Gastrocnemius medialis (tissue), 4 donors: ENCODE results near the gene SHISAL1. TPM values are rescaled to one million over a fixed set of nuclear protein-coding genes. Genes with fewer than 3 reads are reported as not detected.

Experiments
- ATAC-seq, 2 donors: fragments of 150-250 bp; one replicate each; pipeline ENCODE4 v1.9.1; 2016
- DNase-seq, 2 donors: peaks; one replicate each; pipeline ENCODE4 v3.0.0-alpha.2; 2019
- H3K27ac ChIP-seq, 4 donors: fragments of 200-600 bp; sonication (generic); 1 replicate in 1 of 4; 2 replicates in 3 of 4; pipeline ENCODE4 v1.5.1; 2016 to 2018; ENCODE audit warnings: mild to moderate bottlenecking in 2 of 4, moderate library complexity in 1 of 4
- H3K27me3 ChIP-seq, 3 donors: fragments of 200-600 bp; sonication (generic) in 2 of 3; 1 replicate in 1 of 3; 2 replicates in 2 of 3; pipeline versions ENCODE4 v1.5.1 to v1.6.0; 2016 to 2019; ENCODE audit warnings: mild to moderate bottlenecking in 1 of 3, moderate library complexity in 1 of 3
- H3K36me3 ChIP-seq, 2 donors: fragments of 200-600 bp; sonication (generic) in 1 of 2; one replicate each; pipeline ENCODE4 v1.5.1; 2017 to 2018
- H3K4me1 ChIP-seq, 2 donors: fragments of 200-600 bp; sonication (generic) in 1 of 2; one replicate each; pipeline ENCODE4 v1.5.1; 2016 to 2017; ENCODE audit warnings: mild to moderate bottlenecking in 2 of 2
- H3K4me3 ChIP-seq, 4 donors: fragments of 200-600 bp; sonication (generic) in 3 of 4; 1 replicate in 1 of 4; 2 replicates in 3 of 4; pipeline ENCODE4 v1.5.1; 2016 to 2019; ENCODE audit warnings: mild to moderate bottlenecking in 2 of 4
- H3K9me3 ChIP-seq, 3 donors: fragments of 200-600 bp; sonication (generic) in 2 of 3; 1 replicate in 1 of 3; 2 replicates in 2 of 3; pipeline ENCODE4 v1.5.1; 2016 to 2019
- POLR2A ChIP-seq, 2 donors: fragments of 450-650 bp; IDR thresholded peaks; one replicate each; pipeline ENCODE4 v1.6.1; 2017; ENCODE audit warnings: antibody characterized with exemption in 2 of 2, mild to moderate bottlenecking in 2 of 2, moderate library complexity in 2 of 2
- in situ Hi-C, 4 donors: fragments of 200-750 bp; cut with MboI; loops; one replicate each; pipeline versions ENCODE4 v1.15.0 to v1.8.0; 2017; ENCODE audit warnings: low sequenced_read_pairs in 4 of 4
- intact Hi-C: fragments of 100-400 bp; cut with DNase I; formaldehyde crosslinking; loops from one replicate; pipeline ENCODE4 v1.15.1; 2023; ENCODE audit warnings: low total_unique reads
- total RNA-seq, 4 donors: library from RNA; depleted of rRNA; stranded (reverse); fragments of >200 nt; gene quantifications; one replicate each; pipeline versions ENCODE4 v1.1.0 to v1.2.3, GENCODE V29; 2016
- TF ChIP-seq, protein P1 (sequence below), 5 experiments: fragments of 450-650 bp in 3 of 5; fragments of 200-600 bp in 2 of 5; sonication (generic) in 2 of 5; IDR thresholded peaks in 4 of 5; conservative IDR thresholded peaks in 1 of 5; 1 replicate in 4 of 5; 2 replicates in 1 of 5; pipeline ENCODE4 v1.5.1; 2016 to 2019; ENCODE audit warnings: antibody characterized with exemption in 5 of 5, mild to moderate bottlenecking in 3 of 5, moderate library complexity in 3 of 5

The SHISAL1 gene
- total RNA-seq, 4 donors from 2014 or later: 0.03 to 0.10 TPM; not detected in 2

DNA sequence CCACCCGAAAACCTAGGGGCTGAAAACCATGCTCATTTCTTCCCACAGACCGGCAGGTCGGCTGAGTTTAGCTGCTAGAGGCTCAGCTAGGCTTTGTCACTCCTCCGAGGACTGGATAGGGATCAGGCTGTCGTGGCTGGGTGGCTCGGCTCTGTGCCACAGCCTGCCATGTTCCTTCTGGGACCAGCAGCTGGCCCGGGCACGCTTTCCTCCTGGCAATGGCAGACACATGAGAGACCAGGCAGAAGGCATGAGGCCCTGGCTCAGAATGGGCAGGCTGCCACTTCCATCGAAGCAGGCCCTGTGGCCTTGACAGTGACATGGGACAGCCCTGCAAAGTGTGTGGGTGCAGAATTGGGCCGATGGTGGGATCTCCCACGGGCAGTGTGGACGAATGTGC is 111.1 kb downstream of the SHISAL1 start:
- in situ Hi-C loops (no loop called here), intact Hi-C loops (no loop called here)

GRCh38 chr22:44200855-44201550 is 111.7 kb downstream of the SHISAL1 start:
- no peak overlapping the region for H3K27ac ChIP-seq
- no peak overlapping the region for H3K4me3 ChIP-seq
- in situ Hi-C loops (no loop called here), intact Hi-C loops (no loop called here)
- DNase-seq (no peak), ATAC-seq (no peak)
- H3K4me1 ChIP-seq: no peaks in the 10 kb centered on the region
- no peak for TF ChIP-seq POLR2A (IDR thresholded peaks at IDR 0.05)
- TF ChIP-seq, protein P1, sequence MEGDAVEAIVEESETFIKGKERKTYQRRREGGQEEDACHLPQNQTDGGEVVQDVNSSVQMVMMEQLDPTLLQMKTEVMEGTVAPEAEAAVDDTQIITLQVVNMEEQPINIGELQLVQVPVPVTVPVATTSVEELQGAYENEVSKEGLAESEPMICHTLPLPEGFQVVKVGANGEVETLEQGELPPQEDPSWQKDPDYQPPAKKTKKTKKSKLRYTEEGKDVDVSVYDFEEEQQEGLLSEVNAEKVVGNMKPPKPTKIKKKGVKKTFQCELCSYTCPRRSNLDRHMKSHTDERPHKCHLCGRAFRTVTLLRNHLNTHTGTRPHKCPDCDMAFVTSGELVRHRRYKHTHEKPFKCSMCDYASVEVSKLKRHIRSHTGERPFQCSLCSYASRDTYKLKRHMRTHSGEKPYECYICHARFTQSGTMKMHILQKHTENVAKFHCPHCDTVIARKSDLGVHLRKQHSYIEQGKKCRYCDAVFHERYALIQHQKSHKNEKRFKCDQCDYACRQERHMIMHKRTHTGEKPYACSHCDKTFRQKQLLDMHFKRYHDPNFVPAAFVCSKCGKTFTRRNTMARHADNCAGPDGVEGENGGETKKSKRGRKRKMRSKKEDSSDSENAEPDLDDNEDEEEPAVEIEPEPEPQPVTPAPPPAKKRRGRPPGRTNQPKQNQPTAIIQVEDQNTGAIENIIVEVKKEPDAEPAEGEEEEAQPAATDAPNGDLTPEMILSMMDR (IDR thresholded peaks at IDR 0.05 in 4 of 5, conservative IDR thresholded peaks at IDR 0.05 in 1 of 5): no peak
- H3K27me3 ChIP-seq: peaks cover 0 to 5% (median 2%) of the 10 kb centered on the region in 3 donors
- no peaks in the 10 kb centered on the region for H3K36me3 ChIP-seq
- H3K9me3 ChIP-seq: no peaks in the 10 kb centered on the region

More for the DNA sequence above, 111.1 kb downstream of the SHISAL1 start:
- DNase-seq (no peak), ATAC-seq (no peak)
- no peaks in the 10 kb centered on the region for H3K4me1 ChIP-seq
- no peak overlapping the region for H3K4me3 ChIP-seq
- H3K9me3 ChIP-seq: no peaks in the 10 kb centered on the region
- H3K27ac ChIP-seq: no peak overlapping the region
- H3K36me3 ChIP-seq: no peaks in the 10 kb centered on the region
- TF ChIP-seq POLR2A (IDR thresholded peaks at IDR 0.05): no peak
- TF ChIP-seq, protein P1 (IDR thresholded peaks at IDR 0.05 in 4 of 5, conservative IDR thresholded peaks at IDR 0.05 in 1 of 5): no peak
- H3K27me3 ChIP-seq: peaks cover 0 to 5% (median 2%) of the 10 kb centered on the region in 3 donors

- H3K9me3 ChIP-seq: no peaks in the 10 kb centered on the region
- H3K27me3 ChIP-seq: peaks cover 0 to 5% (median 2%) of the 10 kb centered on the region in 3 donors
- DNase-seq: no peak
- in situ Hi-C loops (no loop called here), intact Hi-C loops (no loop called here)
- no peak for ATAC-seq
- no peaks in the 10 kb centered on the region for H3K4me1 ChIP-seq
- H3K36me3 ChIP-seq: no peaks in the 10 kb centered on the region
- H3K4me3 ChIP-seq: no peak overlapping the region
- TF ChIP-seq, protein P1 (IDR thresholded peaks at IDR 0.05 in 4 of 5, conservative IDR thresholded peaks at IDR 0.05 in 1 of 5): no peak
- no peak for TF ChIP-seq POLR2A (IDR thresholded peaks at IDR 0.05)
- no peak overlapping the region for H3K27ac ChIP-seq
These were observed 112.3 kb downstream of the SHISAL1 start for GRCh38 chr22:44200451-44200850.

DNA sequence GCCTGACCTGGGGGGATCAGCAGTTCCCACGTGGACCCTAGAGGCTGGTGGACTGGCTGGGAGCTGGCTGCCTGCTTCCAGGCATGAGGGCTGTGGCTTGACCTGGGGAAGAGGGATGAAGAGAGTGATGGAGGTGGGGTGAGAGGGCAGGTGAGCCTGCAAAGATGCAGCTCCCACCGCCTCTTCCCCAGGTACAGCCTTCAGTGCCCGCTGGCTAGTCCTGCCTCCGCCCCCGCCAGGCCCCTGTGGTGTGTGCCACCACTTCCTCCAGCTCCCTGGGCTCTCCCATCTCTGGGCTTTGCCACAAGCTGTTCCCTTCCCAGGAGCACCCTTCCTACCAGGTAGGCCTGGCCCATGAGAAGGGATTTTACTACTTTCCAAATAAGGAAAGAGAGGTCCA is 112.9 kb downstream of the SHISAL1 start:
- TF ChIP-seq, protein P1 (IDR thresholded peaks at IDR 0.05 in 4 of 5, conservative IDR thresholded peaks at IDR 0.05 in 1 of 5): no peak
- TF ChIP-seq POLR2A (IDR thresholded peaks at IDR 0.05): no peak
- no peak for DNase-seq
- no peaks in the 10 kb centered on the region for H3K36me3 ChIP-seq
- in situ Hi-C loops (no loop called here), intact Hi-C loops (no loop called here)
- peaks cover 0 to 6% (median 2%) of the 10 kb centered on the region in 3 donors for H3K27me3 ChIP-seq
- no peak overlapping the region for H3K4me3 ChIP-seq
- H3K9me3 ChIP-seq: no peaks in the 10 kb centered on the region
- ATAC-seq: no peak
- no peaks in the 10 kb centered on the region for H3K4me1 ChIP-seq
- H3K27ac ChIP-seq: no peak overlapping the region
